ENCODE measurements around the gene COL11A2.

DNA sequence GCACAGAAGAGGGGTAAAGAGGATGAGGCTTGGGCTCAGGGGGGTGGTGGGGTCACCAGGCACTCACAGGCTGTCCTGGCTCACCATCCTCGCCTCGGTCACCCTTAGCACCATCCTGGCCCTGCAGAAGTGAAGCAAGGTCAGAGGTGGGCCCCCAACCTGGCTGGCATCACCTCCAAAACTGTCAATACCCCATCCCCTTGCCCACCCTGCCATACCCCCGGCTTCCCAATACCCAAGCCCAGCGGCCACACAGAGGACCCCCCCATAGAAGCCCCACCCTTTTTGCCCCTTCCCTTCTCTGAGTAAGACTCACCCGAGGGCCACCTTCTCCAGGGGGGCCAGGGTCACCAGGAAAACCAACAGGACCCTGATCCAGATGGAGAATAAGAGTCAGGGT, 23.6 kb downstream of the COL11A2 start:
- TF ChIP-seq RAD21 (IDR thresholded peaks at IDR 0.05; ENCODE audit: low read depth): no peak
- TF ChIP-seq CREB1 (IDR thresholded peaks at IDR 0.05; ENCODE audit: low read depth): no peak
- TF ChIP-seq EP300 (IDR thresholded peaks at IDR 0.05; ENCODE audit: borderline replicate concordance): no peak
- TF ChIP-seq CEBPB (IDR thresholded peaks at IDR 0.05): no peak
- no peak for TF ChIP-seq FOXM1 (IDR thresholded peaks at IDR 0.05; ENCODE audit: borderline replicate concordance, low read depth)
- no peak for TF ChIP-seq YY1 (IDR thresholded peaks at IDR 0.05; ENCODE audit: low read depth)
- TF ChIP-seq, protein P1, sequence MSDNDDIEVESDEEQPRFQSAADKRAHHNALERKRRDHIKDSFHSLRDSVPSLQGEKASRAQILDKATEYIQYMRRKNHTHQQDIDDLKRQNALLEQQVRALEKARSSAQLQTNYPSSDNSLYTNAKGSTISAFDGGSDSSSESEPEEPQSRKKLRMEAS (IDR thresholded peaks at IDR 0.05): no peak
